A673 (cell line): ENCODE results near the gene NCKIPSD. TPM values are rescaled to one million over a fixed set of nuclear protein-coding genes. Genes with fewer than 3 reads are reported as not detected.

Source experiments
- BruUV-seq: library from RNA; stranded (reverse); fragments of 400-500 nt; replicated peaks from 2 replicates; lab custom pipeline; 2021; lab: Mats Ljungman, UMichigan
- CTCF ChIA-PET: fragments of 300-600 bp; sonication (Branson Sonifier 250); formaldehyde crosslinking; loops from one replicate; lab custom pipeline; 2022; ENCODE audit warnings: antibody characterized with exemption; lab: Charles Lee
- POLR2A ChIA-PET: fragments of 300-600 bp; sonication (Branson Sonifier 250); formaldehyde crosslinking; loops from one replicate; lab custom pipeline; 2022; ENCODE audit warnings: antibody characterized with exemption; ENCODE audit not compliant: low non-redundant PET; lab: Charles Lee
- DNase-seq: peaks from one replicate; pipeline ENCODE4 v3.0.0-alpha.2; 2015; ENCODE audit warnings: low spot score
- H3K27ac ChIP-seq: fragments of 200-600 bp; sonication (generic); 2 replicates; pipeline ENCODE4 v1.5.1; 2016; ENCODE audit warnings: mixed run types, low read depth, mild to moderate bottlenecking, mixed read lengths, antibody characterized with exemption, low read length; ENCODE audit not compliant: poor library complexity, severe bottlenecking
- H3K27me3 ChIP-seq: fragments of 200-600 bp; sonication (generic); replicated peaks from 2 replicates; pipeline ENCODE4 v1.6.1; 2017; ENCODE audit warnings: mixed run types, low read depth, mild to moderate bottlenecking, mixed read lengths, antibody characterized with exemption, low read length; ENCODE audit not compliant: insufficient read depth, poor library complexity
- H3K36me3 ChIP-seq: fragments of 200-600 bp; sonication (generic); 2 replicates; pipeline ENCODE4 v1.6.1; 2016; ENCODE audit warnings: mixed run types, mild to moderate bottlenecking, mixed read lengths, antibody characterized with exemption, low read length; ENCODE audit not compliant: insufficient read depth, poor library complexity, severe bottlenecking
- H3K4me1 ChIP-seq: fragments of 200-600 bp; sonication (generic); 2 replicates; pipeline ENCODE4 v1.6.1; 2017; ENCODE audit warnings: mixed run types, mild to moderate bottlenecking, mixed read lengths, antibody characterized with exemption, low read length; ENCODE audit not compliant: insufficient read depth, poor library complexity, severe bottlenecking
- H3K4me3 ChIP-seq: fragments of 200-600 bp; sonication (generic); 2 replicates; pipeline ENCODE4 v1.5.1; 2016; ENCODE audit warnings: low read depth, mixed run types, mild to moderate bottlenecking, mixed read lengths, low read length; ENCODE audit not compliant: poor library complexity, severe bottlenecking
- H3K9me3 ChIP-seq: fragments of 200-600 bp; sonication (generic); 2 replicates; pipeline ENCODE4 v1.6.1; 2016; ENCODE audit warnings: mixed run types, low read depth, mild to moderate bottlenecking, mixed read lengths, antibody characterized with exemption, low read length; ENCODE audit not compliant: poor library complexity, severe bottlenecking
- CTCF ChIP-seq: fragments of 300-800, 200-600 bp; sonication (generic); conservative IDR thresholded peaks from 2 replicates; pipeline ENCODE4 v1.5.1; 2017; ENCODE audit warnings: low read depth, mild to moderate bottlenecking, antibody characterized with exemption, low read length, moderate library complexity, mixed read lengths
- EZH2 ChIP-seq: fragments of 200-600 bp; sonication (generic); IDR thresholded peaks from 2 replicates; pipeline ENCODE4 v1.6.1; 2017; ENCODE audit warnings: borderline replicate concordance, low read depth, mild to moderate bottlenecking, mixed read lengths, antibody characterized with exemption, low read length; ENCODE audit not compliant: poor library complexity, severe bottlenecking
- intact Hi-C: fragments of 100-400 bp; cut with micrococcal nuclease; formaldehyde crosslinking; loops from one replicate; pipeline ENCODE4 v1.10.0; 2022; ENCODE audit not compliant: unreplicated experiment
- total RNA-seq: library from RNA; stranded (reverse); gene quantifications from 2 replicates; pipeline ENCODE4 v1.2.3, GENCODE V29; 2021

The NCKIPSD gene
- total RNA-seq, 1 experiment from 2014 or later = 15.0 TPM

GRCh38 chr3:48642605-48643004, 43.1 kb downstream of the NCKIPSD start:
- intact Hi-C loops = no loop called here
- Histone ChIP-seq H3K4me1 (no peaks in the 10 kb centered on the region), H3K36me3 (no peaks in the 10 kb centered on the region), H3K4me3 (no peak overlapping the region), H3K27ac (no peak overlapping the region), H3K27me3 (no peaks in the 10 kb centered on the region), H3K9me3 (no peaks in the 10 kb centered on the region)
- CTCF ChIA-PET = no interaction called here
- TF ChIP-seq EZH2 (no peak), CTCF (no peak)
- DNase-seq = no peak
- no TSS peak for BruUV-seq
- POLR2A ChIA-PET = no interaction called here

GRCh38 chr3:48641396-48641795, 44.3 kb downstream of the NCKIPSD start:
- CTCF ChIA-PET = no interaction called here
- H3K4me3 ChIP-seq = no peak overlapping the region
- no peaks in the 10 kb centered on the region for H3K9me3 ChIP-seq
- no peaks in the 10 kb centered on the region for H3K27me3 ChIP-seq
- TF ChIP-seq CTCF (no peak), EZH2 (no peak)
- H3K27ac ChIP-seq = no peak overlapping the region
- intact Hi-C loops = no loop called here
- no peak for DNase-seq
- no peaks in the 10 kb centered on the region for H3K36me3 ChIP-seq
- no peaks in the 10 kb centered on the region for H3K4me1 ChIP-seq
- no TSS peak for BruUV-seq
- POLR2A ChIA-PET = no interaction called here

- no peaks in the 10 kb centered on the region for H3K4me1 ChIP-seq
- no peak overlapping the region for H3K27ac ChIP-seq
- TF ChIP-seq EZH2 (no peak), CTCF (no peak)
- ChIA-PET POLR2A (no interaction called here), CTCF (no interaction called here)
- no peak for DNase-seq
- no peaks in the 10 kb centered on the region for H3K36me3 ChIP-seq
- no peak overlapping the region for H3K4me3 ChIP-seq
- BruUV-seq = no TSS peak
- H3K9me3 ChIP-seq = no peaks in the 10 kb centered on the region
- intact Hi-C loops = no loop called here
- H3K27me3 ChIP-seq = no peaks in the 10 kb centered on the region
Observed at GRCh38 chr3:48639944-48640606, 45.6 kb downstream of the NCKIPSD start.
